Measurements from ENCODE around the gene TMTC1.

Gene TMTC1

GRCh38 chr12:29519585-29520182 is 264.1 kb downstream of the TMTC1 start:
- DNase-seq, result peak; percentile 23
- CTCF ChIA-PET, result interaction anchor here (0.7 to 1.4 kb wide), 5 partner anchors 12 to 1328 kb away, joined by 3 to 4 read pairs (median 3); no protein-coding TSS in a partner anchor
- Mint-ChIP-seq H3K27ac (no peak overlapping the region), H3K36me3 (no peaks in the 10 kb centered on the region), H3K27me3 (peaks cover 5% of the 10 kb centered on the region), H3K9me3 (no peaks in the 10 kb centered on the region), H3K4me3 (no peak overlapping the region), H3K4me1 (no peaks in the 10 kb centered on the region)

GRCh38 chr12:29518407-29518806 is 265.3 kb downstream of the TMTC1 start:
- Mint-ChIP-seq H3K27ac (no peak overlapping the region), H3K27me3 (peaks cover 5% of the 10 kb centered on the region), H3K36me3 (no peaks in the 10 kb centered on the region), H3K4me1 (no peaks in the 10 kb centered on the region), H3K9me3 (no peaks in the 10 kb centered on the region), H3K4me3 (no peak overlapping the region)
- no peak for DNase-seq
- CTCF ChIA-PET, result interaction anchor here (0.7 kb wide), 1 partner anchor 210 kb away, joined by 3 read pairs; no protein-coding TSS in a partner anchor

GRCh38 chr12:29517264-29517663 is 266.5 kb downstream of the TMTC1 start:
- Mint-ChIP-seq H3K27ac (no peak overlapping the region), H3K4me1 (no peaks in the 10 kb centered on the region)
- CTCF ChIA-PET, result no interaction called here

GRCh38 chr12:29516431-29516875 is 267.3 kb downstream of the TMTC1 start:
- H3K36me3 Mint-ChIP-seq, result no peaks in the 10 kb centered on the region
- no peak overlapping the region for H3K4me3 Mint-ChIP-seq
- CTCF ChIA-PET, result interaction anchor here (0.6 kb wide), 1 partner anchor 43 kb away, joined by 3 read pairs; no protein-coding TSS in a partner anchor
- H3K27me3 Mint-ChIP-seq, result peaks cover 5% of the 10 kb centered on the region
- DNase-seq, result no peak
- no peaks in the 10 kb centered on the region for H3K4me1 Mint-ChIP-seq
- H3K27ac Mint-ChIP-seq, result no peak overlapping the region
- H3K9me3 Mint-ChIP-seq, result no peaks in the 10 kb centered on the region

More at GRCh38 chr12:29517264-29517663, 266.5 kb downstream of the TMTC1 start:
- H3K9me3 Mint-ChIP-seq, result no peaks in the 10 kb centered on the region
- no peak for DNase-seq
- peaks cover 5% of the 10 kb centered on the region for H3K27me3 Mint-ChIP-seq
- no peak overlapping the region for H3K4me3 Mint-ChIP-seq
- H3K36me3 Mint-ChIP-seq, result no peaks in the 10 kb centered on the region

GRCh38 chr12:29510591-29511185 is 273.1 kb downstream of the TMTC1 start:
- H3K36me3 Mint-ChIP-seq, result no peaks in the 10 kb centered on the region
- H3K27ac Mint-ChIP-seq, result no peak overlapping the region
- peaks cover 10% of the 10 kb centered on the region for H3K27me3 Mint-ChIP-seq
- no peaks in the 10 kb centered on the region for H3K9me3 Mint-ChIP-seq
- no peaks in the 10 kb centered on the region for H3K4me1 Mint-ChIP-seq
- no peak overlapping the region for H3K4me3 Mint-ChIP-seq
- CTCF ChIA-PET, result no interaction called here
- DNase-seq, result no peak

- Mint-ChIP-seq H3K27ac (no peak overlapping the region), H3K36me3 (no peaks in the 10 kb centered on the region), H3K27me3 (peaks cover 5% of the 10 kb centered on the region), H3K4me1 (no peaks in the 10 kb centered on the region), H3K4me3 (no peak overlapping the region), H3K9me3 (no peaks in the 10 kb centered on the region)
- CTCF ChIA-PET, result no interaction called here
- no peak for DNase-seq
Measured at GRCh38 chr12:29509503-29509902, 274.2 kb downstream of the TMTC1 start.

- DNase-seq, result no peak
- no peak overlapping the region for H3K4me3 Mint-ChIP-seq
- H3K4me1 Mint-ChIP-seq, result no peaks in the 10 kb centered on the region
- H3K27ac Mint-ChIP-seq, result no peak overlapping the region
- H3K27me3 Mint-ChIP-seq, result peaks cover 6% of the 10 kb centered on the region
- H3K36me3 Mint-ChIP-seq, result no peaks in the 10 kb centered on the region
- CTCF ChIA-PET, result no interaction called here
- H3K9me3 Mint-ChIP-seq, result no peaks in the 10 kb centered on the region
Measured at GRCh38 chr12:29508949-29509348, 274.8 kb downstream of the TMTC1 start.

GRCh38 chr12:29505122-29505521 is 278.6 kb downstream of the TMTC1 start:
- no peaks in the 10 kb centered on the region for H3K4me1 Mint-ChIP-seq
- H3K36me3 Mint-ChIP-seq, result no peaks in the 10 kb centered on the region
- no peak overlapping the region for H3K4me3 Mint-ChIP-seq
- DNase-seq, result no peak
- CTCF ChIA-PET, result no interaction called here
- peaks cover 13% of the 10 kb centered on the region for H3K27me3 Mint-ChIP-seq
- H3K9me3 Mint-ChIP-seq, result no peaks in the 10 kb centered on the region
- H3K27ac Mint-ChIP-seq, result no peak overlapping the region

GRCh38 chr12:29503283-29503682 is 280.5 kb downstream of the TMTC1 start:
- H3K4me3 Mint-ChIP-seq, result no peak overlapping the region
- H3K27me3 Mint-ChIP-seq, result peaks cover 13% of the 10 kb centered on the region
- no peak for DNase-seq
- CTCF ChIA-PET, result no interaction called here
- no peaks in the 10 kb centered on the region for H3K4me1 Mint-ChIP-seq
- no peaks in the 10 kb centered on the region for H3K36me3 Mint-ChIP-seq
- no peak overlapping the region for H3K27ac Mint-ChIP-seq
- H3K9me3 Mint-ChIP-seq, result no peaks in the 10 kb centered on the region

GRCh38 chr12:29499235-29499634 is 284.5 kb downstream of the TMTC1 start:
- Mint-ChIP-seq H3K4me3 (no peak overlapping the region), H3K27ac (no peak overlapping the region), H3K27me3 (peaks cover 11% of the 10 kb centered on the region), H3K36me3 (no peaks in the 10 kb centered on the region), H3K4me1 (no peaks in the 10 kb centered on the region), H3K9me3 (no peaks in the 10 kb centered on the region)
- DNase-seq, result no peak
- CTCF ChIA-PET, result no interaction called here

GRCh38 chr12:29497588-29497987 is 286.2 kb downstream of the TMTC1 start, which contains the start of gene OVCH1:
OVCH1 (minus strand) TSS chr12:29497686; CDS start chr12:29497686, 0 bp downstream.
- no peak for DNase-seq
- H3K9me3 Mint-ChIP-seq, result no peaks in the 10 kb centered on the region
- no peak within 1 kb of the TSS for H3K4me3 Mint-ChIP-seq
- H3K4me1 Mint-ChIP-seq, result no peaks in the 10 kb centered on the region
- peaks cover 4% of the 10 kb centered on the region for H3K27me3 Mint-ChIP-seq
- no peak within 1 kb of the TSS for H3K27ac Mint-ChIP-seq
- H3K36me3 Mint-ChIP-seq, result no peaks in the 10 kb centered on the region
- CTCF ChIA-PET, result no interaction called here

- Mint-ChIP-seq H3K36me3 (no peaks in the 10 kb centered on the region), H3K27ac (no peak overlapping the region), H3K9me3 (no peaks in the 10 kb centered on the region), H3K4me3 (no peak overlapping the region), H3K27me3 (peaks cover 3% of the 10 kb centered on the region), H3K4me1 (no peaks in the 10 kb centered on the region)
- CTCF ChIA-PET, result no interaction called here
- DNase-seq, result no peak
Measured at GRCh38 chr12:29492891-29493290, 290.9 kb downstream of the TMTC1 start.

- DNase-seq, result no peak
- Mint-ChIP-seq H3K4me1 (no peaks in the 10 kb centered on the region), H3K4me3 (no peak overlapping the region), H3K27ac (no peak overlapping the region), H3K27me3 (no peaks in the 10 kb centered on the region), H3K36me3 (no peaks in the 10 kb centered on the region), H3K9me3 (no peaks in the 10 kb centered on the region)
- CTCF ChIA-PET, result no interaction called here
Measured at GRCh38 chr12:29486972-29487371, 296.8 kb downstream of the TMTC1 start.

GRCh38 chr12:29463198-29463597 is 320.5 kb downstream of the TMTC1 start:
- no peak overlapping the region for H3K27ac Mint-ChIP-seq
- no peak overlapping the region for H3K4me3 Mint-ChIP-seq
- H3K4me1 Mint-ChIP-seq, result no peaks in the 10 kb centered on the region
- no peak for DNase-seq
- no peaks in the 10 kb centered on the region for H3K36me3 Mint-ChIP-seq
- H3K27me3 Mint-ChIP-seq, result no peaks in the 10 kb centered on the region
- no peaks in the 10 kb centered on the region for H3K9me3 Mint-ChIP-seq
- CTCF ChIA-PET, result no interaction called here

- Mint-ChIP-seq H3K27me3 (no peaks in the 10 kb centered on the region), H3K36me3 (no peaks in the 10 kb centered on the region), H3K27ac (no peak overlapping the region), H3K4me3 (no peak overlapping the region), H3K4me1 (no peaks in the 10 kb centered on the region), H3K9me3 (no peaks in the 10 kb centered on the region)
- CTCF ChIA-PET, result no interaction called here
- no peak for DNase-seq
Measured at GRCh38 chr12:29460082-29460481, 323.7 kb downstream of the TMTC1 start.
